Calu3 (cell line): ENCODE results near the gene LRMDA. TPM values are rescaled to one million over a fixed set of nuclear protein-coding genes. Genes with fewer than 3 reads are reported as not detected.

ENCODE experiments used
- BruUV-seq: library from RNA; stranded (reverse); fragments of 400-500 nt; replicated peaks from 2 replicates; lab custom pipeline; 2021; lab: Mats Ljungman, UMichigan
- CTCF ChIA-PET: fragments of 300-600 bp; sonication (Branson Sonifier 250); formaldehyde crosslinking; loops from one replicate; lab custom pipeline; 2022; ENCODE audit warnings: antibody characterized with exemption; lab: Charles Lee
- DNase-seq: peaks from one replicate; pipeline ENCODE4 v3.0.0; 2022
- H3K27ac Mint-ChIP-seq: one replicate; pipeline ENCODE4 v1.8.0; 2022; ENCODE audit warnings: mixed read lengths; ENCODE audit not compliant: unreplicated experiment
- H3K27me3 Mint-ChIP-seq: one replicate; pipeline ENCODE4 v1.8.0; 2022; ENCODE audit warnings: mixed read lengths; ENCODE audit not compliant: unreplicated experiment
- H3K36me3 Mint-ChIP-seq: one replicate; pipeline ENCODE4 v1.8.0; 2022; ENCODE audit warnings: mild to moderate bottlenecking, moderate library complexity, mixed read lengths; ENCODE audit not compliant: insufficient read depth, unreplicated experiment
- H3K4me1 Mint-ChIP-seq: one replicate; pipeline ENCODE4 v1.8.0; 2022; ENCODE audit warnings: mild to moderate bottlenecking, low read depth, mixed read lengths; ENCODE audit not compliant: unreplicated experiment
- H3K4me3 Mint-ChIP-seq: one replicate; pipeline ENCODE4 v1.8.0; 2022; ENCODE audit warnings: mild to moderate bottlenecking, low read depth, moderate library complexity, mixed read lengths; ENCODE audit not compliant: unreplicated experiment
- H3K9me3 Mint-ChIP-seq: one replicate; pipeline ENCODE4 v1.8.0; 2022; ENCODE audit warnings: low read depth, mixed read lengths; ENCODE audit not compliant: unreplicated experiment
- intact Hi-C: fragments of 100-400 bp; cut with micrococcal nuclease; formaldehyde crosslinking; loops from one replicate; pipeline ENCODE4 v1.10.0; 2022; ENCODE audit not compliant: unreplicated experiment
- total RNA-seq: library from RNA; stranded (reverse); gene quantifications from 2 replicates; pipeline ENCODE4 v1.2.3, GENCODE V29; 2022
- TF ChIP-seq, protein P1 (sequence below): fragments of 200-600 bp; IDR thresholded peaks from one replicate; pipeline ENCODE4 v1.8.0; 2022; ENCODE audit warnings: antibody characterized with exemption; ENCODE audit not compliant: unreplicated experiment

LRMDA gene
- total RNA-seq, 1 experiment from 2014 or later, result 7.6 TPM

DNA sequence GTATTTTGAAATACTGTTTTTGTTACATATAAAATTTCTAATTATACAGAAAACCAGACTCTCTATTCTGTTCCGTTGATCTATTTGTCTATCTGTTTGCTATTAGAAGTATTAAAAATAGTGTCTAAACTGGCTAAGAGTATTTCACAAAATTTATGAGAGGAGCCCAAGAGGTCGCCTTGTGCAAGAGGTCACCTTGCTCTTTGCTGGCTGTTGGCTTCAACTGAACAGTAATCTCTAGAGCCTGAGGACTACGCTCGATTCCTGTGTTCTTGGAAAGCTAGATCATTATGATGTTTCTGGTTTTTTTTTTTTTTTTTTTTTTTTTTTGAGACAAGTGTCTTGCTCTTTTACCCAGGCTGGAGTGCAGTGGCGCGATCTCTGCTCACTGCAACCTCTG is 428.6 kb downstream of the LRMDA start:
- CTCF ChIA-PET, result interaction anchor here (0.6 to 0.7 kb wide), 2 partner anchors 133 to 179 kb away, joined by 3 to 6 read pairs; no protein-coding TSS in a partner anchor
- Mint-ChIP-seq H3K9me3 (no peaks in the 10 kb centered on the region), H3K27ac (no peak overlapping the region), H3K4me1 (no peaks in the 10 kb centered on the region), H3K27me3 (no peaks in the 10 kb centered on the region), H3K36me3 (no peaks in the 10 kb centered on the region), H3K4me3 (no peak overlapping the region)
- intact Hi-C loops, result no loop called here
- BruUV-seq, result no TSS peak
- TF ChIP-seq, protein P1, sequence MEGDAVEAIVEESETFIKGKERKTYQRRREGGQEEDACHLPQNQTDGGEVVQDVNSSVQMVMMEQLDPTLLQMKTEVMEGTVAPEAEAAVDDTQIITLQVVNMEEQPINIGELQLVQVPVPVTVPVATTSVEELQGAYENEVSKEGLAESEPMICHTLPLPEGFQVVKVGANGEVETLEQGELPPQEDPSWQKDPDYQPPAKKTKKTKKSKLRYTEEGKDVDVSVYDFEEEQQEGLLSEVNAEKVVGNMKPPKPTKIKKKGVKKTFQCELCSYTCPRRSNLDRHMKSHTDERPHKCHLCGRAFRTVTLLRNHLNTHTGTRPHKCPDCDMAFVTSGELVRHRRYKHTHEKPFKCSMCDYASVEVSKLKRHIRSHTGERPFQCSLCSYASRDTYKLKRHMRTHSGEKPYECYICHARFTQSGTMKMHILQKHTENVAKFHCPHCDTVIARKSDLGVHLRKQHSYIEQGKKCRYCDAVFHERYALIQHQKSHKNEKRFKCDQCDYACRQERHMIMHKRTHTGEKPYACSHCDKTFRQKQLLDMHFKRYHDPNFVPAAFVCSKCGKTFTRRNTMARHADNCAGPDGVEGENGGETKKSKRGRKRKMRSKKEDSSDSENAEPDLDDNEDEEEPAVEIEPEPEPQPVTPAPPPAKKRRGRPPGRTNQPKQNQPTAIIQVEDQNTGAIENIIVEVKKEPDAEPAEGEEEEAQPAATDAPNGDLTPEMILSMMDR, result no peak
- no peak for DNase-seq

DNA sequence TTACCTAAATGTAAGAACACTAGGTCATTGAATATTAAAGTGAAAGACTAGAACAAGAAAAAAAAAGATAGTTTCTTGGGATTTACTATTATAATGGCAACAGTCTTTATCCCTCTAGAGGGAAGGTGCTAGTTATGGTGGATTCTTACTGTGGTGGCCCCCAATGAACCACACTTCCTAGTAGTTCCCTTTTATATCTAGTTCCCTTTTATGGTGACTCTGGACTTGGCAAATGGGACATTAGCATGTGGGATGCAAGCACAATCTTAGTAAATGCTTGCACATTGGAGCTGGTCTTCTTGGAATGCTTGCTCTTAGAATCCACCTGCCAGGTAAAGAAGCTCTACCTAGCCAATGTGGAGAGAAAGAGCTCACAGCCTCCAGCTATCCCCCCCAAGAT is 430.2 kb downstream of the LRMDA start:
- no peaks in the 10 kb centered on the region for H3K9me3 Mint-ChIP-seq
- H3K27ac Mint-ChIP-seq, result no peak overlapping the region
- H3K27me3 Mint-ChIP-seq, result no peaks in the 10 kb centered on the region
- intact Hi-C loops, result no loop called here
- no peaks in the 10 kb centered on the region for H3K4me1 Mint-ChIP-seq
- CTCF ChIA-PET, result no interaction called here
- DNase-seq, result no peak
- H3K4me3 Mint-ChIP-seq, result no peak overlapping the region
- no TSS peak for BruUV-seq
- TF ChIP-seq, protein P1, result no peak
- no peaks in the 10 kb centered on the region for H3K36me3 Mint-ChIP-seq

DNA sequence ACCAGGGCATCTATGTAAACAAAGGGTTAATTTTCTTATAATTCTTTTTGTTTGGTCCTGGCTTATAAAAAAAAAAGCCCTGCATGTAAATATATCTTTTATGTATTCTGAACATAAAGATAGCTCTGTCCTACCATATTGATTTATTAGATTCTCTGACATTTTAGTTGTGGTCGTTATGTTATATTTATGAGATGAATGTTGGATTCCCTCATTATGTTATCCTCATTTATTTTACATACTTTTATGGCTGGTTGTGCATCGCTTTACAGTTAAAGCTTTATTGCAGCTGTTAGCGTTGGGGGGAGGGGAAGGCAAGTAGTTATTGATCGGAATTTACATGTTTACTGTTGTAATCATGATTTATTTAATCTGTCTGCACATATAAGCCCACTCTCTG is 431.5 kb downstream of the LRMDA start:
- Mint-ChIP-seq H3K4me1 (no peaks in the 10 kb centered on the region), H3K27me3 (no peaks in the 10 kb centered on the region), H3K9me3 (no peaks in the 10 kb centered on the region), H3K36me3 (no peaks in the 10 kb centered on the region), H3K27ac (no peak overlapping the region), H3K4me3 (no peak overlapping the region)
- CTCF ChIA-PET, result no interaction called here
- BruUV-seq, result no TSS peak
- DNase-seq, result no peak
- TF ChIP-seq, protein P1, result no peak
- intact Hi-C loops, result no loop called here

DNA sequence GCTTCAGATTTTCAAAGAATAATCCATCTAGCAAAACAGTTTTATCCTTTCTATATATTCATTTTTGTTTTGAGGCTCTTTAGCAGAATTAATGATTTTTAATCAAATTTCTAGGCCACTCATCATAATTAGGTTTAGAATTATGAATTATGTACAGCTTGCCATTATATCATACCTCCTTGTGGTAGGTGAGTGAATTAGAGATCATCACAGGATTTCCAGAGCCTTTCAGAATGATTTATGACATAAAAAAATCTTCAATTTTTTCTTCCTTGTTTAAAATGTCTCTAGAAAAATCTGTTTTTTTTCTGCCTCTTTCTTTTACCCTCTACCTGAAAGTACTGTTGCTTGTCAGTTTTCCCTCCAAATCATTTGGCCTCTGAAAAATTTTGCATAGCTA is 433.3 kb downstream of the LRMDA start:
- H3K36me3 Mint-ChIP-seq, result no peaks in the 10 kb centered on the region
- BruUV-seq, result no TSS peak
- H3K27me3 Mint-ChIP-seq, result peaks cover 7% of the 10 kb centered on the region
- H3K27ac Mint-ChIP-seq, result no peak overlapping the region
- DNase-seq, result no peak
- intact Hi-C loops, result no loop called here
- no peak overlapping the region for H3K4me3 Mint-ChIP-seq
- H3K9me3 Mint-ChIP-seq, result no peaks in the 10 kb centered on the region
- H3K4me1 Mint-ChIP-seq, result no peaks in the 10 kb centered on the region
- TF ChIP-seq, protein P1, result no peak
- CTCF ChIA-PET, result no interaction called here
